Pulmonary artery endothelial cell (primary cell): ENCODE measurements around the gene CHAMP1. TPM values are rescaled to one million over a fixed set of nuclear protein-coding genes. Genes with fewer than 3 reads are reported as not detected.
"Not testable (repeated sequence)": the region's sequence is repeated elsewhere in the genome, so short reads cannot be mapped to it uniquely, and the experiment has no call there.

Experiments used
- DNase-seq: peaks from one replicate; pipeline ENCODE4 v3.0.0-alpha.2; 2011; ENCODE audit warnings: low read depth, low spot score
- total RNA-seq: library from RNA; depleted of rRNA; stranded (reverse); fragments of >200 nt; gene quantifications from 2 replicates; pipeline ENCODE4 v1.2.3, GENCODE V29; 2014

Gene CHAMP1
- total RNA-seq, 1 donor from 2014 or later = 10.0 TPM

DNA sequence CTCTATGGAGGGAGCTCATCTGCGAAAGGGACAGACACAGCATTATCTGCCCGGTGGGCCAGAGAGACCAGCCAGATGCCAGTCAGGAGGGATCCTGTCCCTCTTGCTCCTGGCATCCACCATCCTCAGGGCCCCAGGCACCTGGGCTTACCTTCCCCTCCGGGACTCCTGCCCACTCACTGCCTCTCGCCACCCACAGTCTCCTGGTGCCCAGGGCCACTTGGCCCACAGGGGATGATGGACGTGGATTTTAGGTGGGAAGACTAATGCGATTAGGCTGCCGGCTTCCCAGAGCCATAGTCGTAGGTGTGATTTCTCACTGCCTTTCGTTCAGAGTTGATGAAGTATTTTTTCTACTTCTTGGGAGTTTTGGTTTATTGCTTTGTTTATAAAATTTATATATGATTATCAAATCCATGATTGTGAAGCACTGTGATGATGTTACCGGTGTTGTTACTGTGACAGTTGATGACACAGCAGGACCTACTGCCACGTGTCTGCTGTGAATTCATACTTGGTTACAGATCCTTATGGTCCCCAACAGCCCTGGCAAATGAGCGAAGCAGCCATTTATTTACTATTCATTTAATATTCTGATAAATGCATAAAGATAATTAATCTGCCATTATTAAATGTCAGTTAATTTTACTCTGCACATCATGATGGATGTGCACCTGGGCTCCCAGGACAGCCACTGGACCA is 14.5 kb upstream of the CHAMP1 start:
- no peak for DNase-seq

DNA sequence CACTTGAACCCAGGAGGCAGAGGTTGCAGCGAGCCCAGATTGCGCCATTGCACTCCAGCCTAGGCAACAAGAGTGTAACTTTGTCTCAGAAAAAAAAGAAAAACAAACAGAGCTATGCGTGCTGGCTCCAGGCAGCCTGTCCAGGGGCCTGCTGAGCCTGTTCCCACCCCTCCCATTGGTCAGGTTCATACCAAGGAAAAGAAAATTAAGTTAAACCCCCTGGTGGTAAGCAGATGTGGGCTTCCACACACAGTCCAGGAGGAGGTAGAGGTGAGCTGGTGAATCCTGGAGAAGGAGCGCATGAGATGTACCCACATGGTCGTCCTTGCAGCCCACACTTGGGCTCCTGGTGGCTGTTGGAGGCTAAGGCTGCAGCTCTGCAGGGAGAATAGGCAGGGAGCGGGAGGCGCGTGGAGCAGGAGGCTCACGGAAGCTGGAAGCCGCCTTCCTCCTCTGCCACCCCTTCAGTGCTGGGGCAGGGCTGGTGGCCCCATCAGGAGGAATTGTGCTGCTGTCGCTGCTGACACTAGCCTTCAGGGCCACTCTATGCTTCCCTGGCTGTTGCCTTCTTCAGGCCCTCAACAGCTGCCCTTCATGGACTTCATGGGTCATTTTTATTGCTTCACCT is 10.5 kb upstream of the CHAMP1 start:
- DNase-seq = no peak

DNA sequence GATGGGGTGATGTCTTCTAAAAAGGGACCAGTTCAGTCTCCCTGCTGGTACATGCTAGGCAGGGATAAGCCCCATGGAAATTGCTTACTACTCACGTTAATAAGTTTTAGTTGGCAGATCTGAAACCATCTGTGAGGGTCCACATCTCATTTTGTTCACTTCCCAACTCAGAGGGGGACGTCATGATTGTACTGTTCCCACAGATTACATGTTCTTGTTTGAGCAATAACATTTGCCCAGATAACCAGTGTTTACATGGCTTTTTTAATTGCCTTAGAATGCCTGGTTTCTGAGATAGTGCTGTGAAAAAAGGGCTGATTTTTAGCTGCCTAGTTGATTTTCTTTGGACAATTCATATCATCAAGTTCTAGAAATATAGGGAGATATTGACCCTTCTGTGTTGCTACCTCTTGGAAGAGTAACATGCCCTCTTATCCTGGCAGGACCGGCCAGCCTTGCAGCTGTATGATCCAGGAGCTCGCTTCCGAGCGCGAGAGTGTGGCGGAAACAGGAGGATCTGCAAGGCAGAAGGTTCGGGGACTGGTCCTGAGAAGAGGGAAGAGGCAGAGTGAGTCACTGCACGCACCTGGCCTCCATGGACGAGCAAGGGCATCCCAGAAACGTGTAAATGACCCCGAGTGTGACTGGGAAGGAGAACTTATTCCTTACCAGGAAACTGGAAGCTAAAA is 9.8 kb upstream of the CHAMP1 start:
- no peak for DNase-seq

DNA sequence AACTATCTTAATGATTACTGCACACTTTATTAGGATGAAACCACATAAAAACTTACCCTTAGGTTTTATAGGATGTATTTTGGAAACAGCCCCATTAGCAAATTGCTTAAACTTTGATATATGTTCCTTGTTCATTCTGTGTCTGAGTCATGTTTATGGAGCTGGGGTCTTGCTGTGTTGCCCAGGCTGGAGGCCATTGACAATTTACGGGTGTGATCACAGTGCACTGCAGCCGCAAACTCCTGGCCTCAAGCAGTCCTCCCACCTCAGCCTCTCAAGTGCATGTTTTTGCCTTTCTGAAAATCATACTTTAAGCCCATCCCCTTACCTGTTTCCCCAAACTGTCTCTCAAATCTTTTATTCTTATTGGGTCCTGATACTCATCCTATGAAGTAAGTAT is 5.2 kb upstream of the CHAMP1 start:
- DNase-seq = no peak

- no peak for DNase-seq
Observed at GRCh38 chr13:114309806-114310410, 4.4 kb upstream of the CHAMP1 start.

DNA sequence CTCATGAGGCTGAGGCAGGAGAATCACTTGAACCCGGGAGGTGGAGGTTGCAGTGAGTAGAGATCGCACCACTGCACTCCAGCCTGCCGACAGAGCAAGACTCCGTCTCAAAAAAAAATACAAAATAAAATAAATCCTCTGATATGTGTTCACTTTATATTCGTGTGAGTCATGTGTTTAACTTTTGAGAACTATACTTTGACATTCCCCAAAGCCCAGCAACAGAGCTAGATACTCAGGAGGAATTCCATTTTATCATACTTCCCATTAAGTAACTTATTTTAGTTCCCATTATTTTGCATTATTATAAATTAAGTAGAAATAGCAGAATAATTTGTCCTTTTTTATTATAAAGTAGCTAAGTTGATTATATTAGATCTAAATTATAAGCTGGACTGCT is 3.3 kb upstream of the CHAMP1 start:
- DNase-seq = no peak

DNA sequence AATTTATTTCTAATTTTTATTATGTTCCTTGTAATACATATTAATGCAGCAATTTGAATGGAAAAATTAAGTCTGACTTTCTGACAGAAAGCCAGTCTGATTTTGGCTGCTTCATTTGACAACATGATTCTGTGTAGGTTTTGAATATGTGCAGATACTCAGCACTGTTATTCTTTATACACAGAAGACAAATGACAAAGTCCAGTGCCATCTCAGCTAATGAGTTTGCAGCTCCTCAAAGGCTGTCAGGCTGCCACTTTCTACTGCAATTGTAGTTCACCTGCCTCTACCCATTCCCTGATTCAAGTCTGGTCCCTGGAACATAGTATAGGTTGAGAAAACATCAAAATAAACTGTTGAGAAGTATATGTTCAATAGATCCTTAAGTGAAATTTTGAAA is 2.9 kb upstream of the CHAMP1 start:
- DNase-seq = no peak

GRCh38 chr13:114311908-114312307 is 2.4 kb upstream of the CHAMP1 start:
- DNase-seq = no peak

- no peak for DNase-seq
Observed at GRCh38 chr13:114313061-114313860, 1.0 kb upstream of the CHAMP1 start.

DNA sequence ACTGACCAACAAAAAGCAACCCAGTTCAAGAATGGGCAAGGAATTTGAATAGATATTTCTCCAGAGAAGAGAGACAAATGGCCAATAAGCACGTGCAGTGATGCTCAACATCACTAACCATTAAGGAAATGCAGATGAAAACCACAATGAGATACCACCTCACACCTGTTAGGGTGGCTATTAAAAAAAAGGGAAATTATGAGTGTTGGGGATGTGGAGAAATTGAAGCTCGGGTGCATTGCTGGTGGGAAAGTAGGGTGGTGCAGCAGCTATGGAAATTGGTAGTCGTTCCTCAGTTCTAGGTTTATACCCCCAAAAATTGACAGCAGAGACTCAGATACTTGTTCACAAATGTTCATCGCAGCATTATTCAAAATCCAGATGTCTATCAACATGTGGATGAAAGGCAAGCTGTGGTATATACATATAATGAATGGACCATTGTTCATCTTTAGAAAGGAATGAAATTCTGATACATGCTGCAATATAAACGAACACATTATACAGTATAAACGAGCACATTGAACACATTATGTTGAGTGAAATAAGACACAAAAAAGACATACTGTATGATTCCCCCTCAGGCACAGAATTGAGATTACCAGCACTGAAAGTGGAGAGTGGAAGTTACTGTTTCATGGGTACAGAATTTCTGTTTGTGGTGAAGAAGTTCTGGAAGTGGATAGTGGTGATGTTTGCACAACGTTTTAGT is 927 bp downstream of the CHAMP1 start:
- no peak for DNase-seq

DNA sequence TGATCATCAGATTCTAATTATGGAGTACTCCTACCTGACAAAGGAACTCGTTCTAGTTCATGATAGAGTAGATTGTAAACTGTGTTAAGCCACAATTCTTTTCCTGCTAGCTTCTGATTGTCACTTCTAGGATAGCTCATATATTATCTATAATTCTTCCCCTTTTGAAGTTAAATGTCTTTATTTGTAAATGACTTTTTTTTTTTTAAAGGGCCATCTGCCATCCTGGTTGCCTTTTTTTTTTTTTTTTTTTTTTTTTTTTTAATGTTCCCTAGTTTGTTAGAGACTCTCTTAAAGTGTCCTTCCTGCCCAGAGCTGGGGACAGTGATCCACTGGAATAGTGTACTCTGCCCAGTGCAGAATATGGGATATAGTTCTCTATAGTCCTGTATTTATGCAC is 4.3 kb downstream of the CHAMP1 start:
- DNase-seq = no peak

GRCh38 chr13:114319441-114319913 is 5.2 kb downstream of the CHAMP1 start:
- DNase-seq = no peak

DNA sequence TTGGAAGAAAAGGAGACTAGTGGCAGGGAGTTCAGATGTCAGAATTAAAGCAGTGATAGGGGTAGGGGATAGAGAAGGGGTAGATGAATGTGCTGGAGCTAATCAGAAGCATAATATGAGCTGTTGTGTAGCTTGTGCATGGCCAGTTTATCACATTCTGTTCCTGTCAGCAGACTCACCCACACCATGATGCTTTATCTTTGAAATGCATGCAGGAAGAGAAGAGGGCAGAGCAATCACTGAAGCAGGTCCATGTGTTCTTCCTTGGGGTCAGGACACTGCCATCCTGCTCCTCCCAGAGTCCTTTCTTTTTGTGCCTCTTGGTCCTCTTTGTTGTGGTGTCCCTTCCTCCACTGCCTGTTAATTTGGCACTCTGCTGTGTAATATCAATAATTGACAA is 5.8 kb downstream of the CHAMP1 start:
- DNase-seq = no peak

DNA sequence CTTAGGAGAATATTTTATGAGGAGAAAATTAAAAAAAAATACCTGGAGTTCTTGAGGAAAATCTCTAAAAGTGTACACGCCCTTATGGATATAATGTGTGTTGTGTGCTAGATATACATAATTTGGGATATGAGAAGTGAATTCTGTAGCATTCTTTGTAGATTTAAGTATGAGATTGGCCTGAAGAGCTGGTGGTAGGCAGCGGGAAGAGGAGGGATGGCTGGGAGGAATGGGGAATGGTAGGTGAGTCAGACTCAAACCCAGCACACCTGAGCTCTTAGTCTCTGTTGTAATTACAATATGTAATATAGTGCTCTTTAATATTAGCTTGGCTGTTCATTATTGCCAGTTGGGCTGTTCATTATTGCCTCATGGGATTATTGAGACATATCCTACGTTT is 7.0 kb downstream of the CHAMP1 start:
- DNase-seq = no peak

- DNase-seq = no peak
Observed at GRCh38 chr13:114323349-114323748, 9.0 kb downstream of the CHAMP1 start.

DNA sequence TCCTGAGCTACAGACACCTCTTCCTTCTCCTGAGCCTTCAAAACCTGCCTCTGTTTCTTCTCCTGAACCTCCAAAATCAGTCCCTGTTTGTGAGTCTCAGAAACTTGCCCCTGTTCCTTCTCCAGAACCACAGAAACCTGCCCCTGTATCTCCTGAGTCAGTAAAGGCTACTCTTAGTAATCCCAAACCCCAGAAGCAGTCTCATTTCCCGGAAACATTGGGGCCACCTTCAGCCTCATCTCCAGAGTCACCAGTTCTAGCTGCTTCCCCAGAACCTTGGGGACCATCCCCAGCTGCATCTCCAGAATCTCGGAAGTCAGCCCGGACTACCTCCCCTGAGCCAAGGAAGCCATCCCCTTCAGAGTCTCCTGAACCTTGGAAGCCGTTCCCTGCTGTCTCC is 10.0 kb downstream of the CHAMP1 start:
- no peak for DNase-seq

- no peak for DNase-seq
Observed at GRCh38 chr13:114325729-114326128, 11.4 kb downstream of the CHAMP1 start.

DNA sequence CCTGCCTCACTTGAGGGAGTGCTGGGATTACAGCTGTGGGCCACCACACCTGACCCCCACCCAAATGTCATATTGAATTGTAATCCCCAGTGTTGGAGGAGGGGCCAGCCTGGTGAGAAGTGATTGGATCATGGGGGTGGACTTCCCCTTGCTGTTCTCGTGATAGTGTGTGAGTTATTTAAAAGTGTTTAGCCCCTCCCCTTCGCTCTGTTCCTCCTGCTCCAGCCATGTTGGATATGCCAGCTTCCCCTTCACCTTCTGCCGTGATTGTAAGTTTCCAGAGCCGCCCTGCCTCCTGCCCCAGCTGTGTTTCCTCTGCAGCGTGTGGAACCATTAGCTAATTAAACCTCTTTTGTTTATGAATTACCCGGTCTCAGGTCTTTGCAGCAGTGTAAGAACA is 13.7 kb downstream of the CHAMP1 start:
- DNase-seq = no peak

DNA sequence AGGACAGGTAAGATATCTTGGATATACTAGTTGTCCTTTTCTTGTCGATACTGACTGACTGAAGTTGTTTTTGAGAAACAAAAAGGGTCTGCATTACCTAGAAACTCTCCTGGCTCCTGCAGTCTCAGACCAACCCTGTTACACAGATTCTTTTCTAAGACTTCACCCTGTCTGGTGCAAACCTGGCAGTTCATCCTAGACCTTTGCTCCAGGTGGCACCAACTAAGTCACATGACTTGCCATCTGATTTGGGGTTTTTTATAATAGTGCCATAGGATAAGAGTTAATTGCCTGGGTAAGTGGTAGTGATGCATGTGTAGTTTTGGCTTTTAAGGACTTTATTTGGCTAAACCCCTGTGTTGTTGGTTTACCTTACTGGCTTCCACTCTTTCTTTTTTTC is 14.3 kb downstream of the CHAMP1 start:
- no peak for DNase-seq

GRCh38 chr13:114330086-114330485 is 15.8 kb downstream of the CHAMP1 start:
- DNase-seq = no peak

GRCh38 chr13:114333881-114334280 is 19.6 kb downstream of the CHAMP1 start:
- not testable (repeated sequence) for DNase-seq
